NCI-H524 (cell line): Measurements from ENCODE around the gene SNRPA.

ENCODE experiments used
- DNase-seq, 2 experiments: peaks; one replicate each; lab custom pipeline; 2025; lab: John Stamatoyannopoulos, UW

SNRPA gene

GRCh38 chr19:40750874-40751537 is at the start of gene SNRPA:
Gene SNRPA (plus strand): TSS chr19:40751203. CDS start chr19:40751409, 206 bp downstream.
- peak; percentile 99 for DNase-seq

DNA sequence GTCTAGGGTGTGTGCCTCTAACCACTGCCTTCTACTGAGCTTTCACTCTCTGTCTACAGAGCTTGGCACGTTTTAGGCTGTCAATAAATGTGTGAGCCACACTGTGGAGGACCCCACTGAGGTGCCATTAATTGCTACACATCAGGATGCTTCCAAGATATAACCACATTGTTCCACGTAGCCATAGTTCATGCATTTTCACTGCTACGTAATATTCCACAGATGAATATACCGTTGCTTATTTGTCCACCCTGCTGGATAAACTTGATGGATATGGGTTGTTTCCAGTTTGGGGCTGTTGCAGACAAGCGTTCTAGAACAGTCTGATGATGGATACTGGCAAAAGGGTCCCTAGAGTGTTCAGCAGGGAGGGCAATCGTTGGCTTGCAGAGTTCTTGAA is 49.2 kb upstream of the SNRPA start:
- no peak for DNase-seq

- DNase-seq: peak in 1 of 2 experiments; percentile 67
These were observed 48.5 kb upstream of the SNRPA start for GRCh38 chr19:40702337-40703012.

GRCh38 chr19:40703029-40703755 is 47.8 kb upstream of the SNRPA start:
- no peak for DNase-seq

DNA sequence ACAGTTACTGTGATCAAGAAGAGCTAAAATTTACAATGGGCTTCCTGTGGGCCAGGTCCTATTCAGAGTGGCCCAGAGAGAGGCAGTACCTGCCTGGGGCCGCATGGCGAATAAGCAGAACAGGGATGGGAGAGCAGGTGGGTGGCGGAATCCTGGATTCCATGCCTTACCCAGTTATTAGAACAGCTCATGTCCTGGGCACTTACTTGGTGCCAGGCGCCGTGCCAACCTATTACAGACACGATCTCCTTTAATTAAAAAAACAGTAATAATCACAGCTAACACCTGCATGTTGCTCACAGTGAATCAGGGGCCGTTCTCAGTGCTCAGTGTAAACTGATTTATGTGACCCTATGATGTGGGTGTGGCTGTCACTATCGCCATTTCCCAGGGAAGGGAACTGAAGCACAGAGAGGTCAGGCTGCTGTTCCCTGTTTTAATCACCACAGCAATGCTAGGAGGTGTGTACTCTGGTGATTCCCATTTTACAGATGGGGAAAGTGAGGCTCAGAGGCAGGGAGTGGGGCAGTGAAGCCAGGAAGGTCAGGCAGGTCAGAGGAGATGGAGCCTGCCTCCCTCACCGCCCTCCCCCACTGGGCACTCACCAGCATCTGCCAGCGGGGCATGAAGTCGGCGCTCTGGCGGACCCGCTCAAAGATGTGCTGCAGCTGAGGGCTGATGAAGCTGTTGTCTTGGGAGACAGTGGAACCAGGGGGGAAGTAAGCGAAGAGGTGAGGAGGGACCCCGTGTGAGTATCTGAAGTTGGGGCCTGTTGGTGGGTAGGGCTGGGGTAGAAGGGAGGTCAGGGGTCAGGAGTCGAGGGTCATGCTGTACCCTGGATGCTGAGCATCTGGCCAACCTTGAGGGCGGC is 46.3 kb upstream of the SNRPA start:
- no peak for DNase-seq

GRCh38 chr19:40705362-40705651 is 45.7 kb upstream of the SNRPA start:
- DNase-seq: no peak

DNA sequence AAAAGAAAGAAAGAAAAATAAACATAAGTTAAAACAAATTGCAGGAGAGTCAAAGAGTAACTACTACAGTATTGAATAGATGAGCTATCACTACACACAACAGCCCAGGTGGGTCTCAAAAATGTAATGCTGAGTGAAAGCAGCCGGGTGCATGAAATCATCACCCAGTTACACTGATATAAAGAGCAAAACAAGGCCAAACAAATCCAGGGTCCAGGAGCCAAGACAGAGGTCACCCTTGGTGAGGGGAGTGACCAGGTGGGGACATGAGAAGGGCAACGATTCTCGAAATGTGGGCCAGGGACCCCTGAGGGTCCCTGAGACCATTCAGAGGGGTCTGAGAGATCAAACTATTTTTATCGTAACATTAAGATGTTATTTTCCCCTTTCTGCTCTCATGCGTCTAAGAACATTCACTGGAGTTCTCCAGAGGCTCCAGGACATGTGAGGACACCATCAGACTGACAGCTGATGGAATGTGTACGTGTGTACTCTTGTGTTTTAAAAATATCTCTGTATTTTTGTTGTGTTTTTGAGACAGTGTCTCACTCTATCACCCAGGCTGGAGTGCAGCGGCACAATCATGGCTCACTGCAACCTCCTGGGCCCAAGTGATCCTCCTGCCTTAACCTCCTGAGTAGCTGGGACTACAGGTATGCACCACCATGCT is 44.9 kb upstream of the SNRPA start:
- DNase-seq: no peak

DNA sequence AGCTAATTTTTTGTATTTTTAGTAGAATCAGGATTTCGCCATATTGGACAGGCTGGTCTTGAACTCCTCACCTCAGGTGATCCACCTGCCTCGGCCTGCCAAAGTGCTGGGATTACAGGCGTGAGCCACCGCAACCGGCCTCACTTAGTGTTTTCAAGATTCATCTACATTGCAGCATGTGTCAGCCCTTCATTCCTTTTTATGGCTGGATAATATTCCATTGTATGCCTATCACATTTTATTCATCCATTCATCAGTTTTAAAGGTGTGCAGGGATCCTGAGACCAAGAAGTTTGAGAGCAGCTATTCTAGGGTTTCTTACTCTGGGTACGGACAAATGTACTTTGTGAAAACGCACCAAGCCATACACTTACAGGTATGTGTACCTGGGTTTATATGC is 43.4 kb upstream of the SNRPA start:
- no peak for DNase-seq

GRCh38 chr19:40709817-40710216 is 41.2 kb upstream of the SNRPA start:
- DNase-seq: no peak

DNA sequence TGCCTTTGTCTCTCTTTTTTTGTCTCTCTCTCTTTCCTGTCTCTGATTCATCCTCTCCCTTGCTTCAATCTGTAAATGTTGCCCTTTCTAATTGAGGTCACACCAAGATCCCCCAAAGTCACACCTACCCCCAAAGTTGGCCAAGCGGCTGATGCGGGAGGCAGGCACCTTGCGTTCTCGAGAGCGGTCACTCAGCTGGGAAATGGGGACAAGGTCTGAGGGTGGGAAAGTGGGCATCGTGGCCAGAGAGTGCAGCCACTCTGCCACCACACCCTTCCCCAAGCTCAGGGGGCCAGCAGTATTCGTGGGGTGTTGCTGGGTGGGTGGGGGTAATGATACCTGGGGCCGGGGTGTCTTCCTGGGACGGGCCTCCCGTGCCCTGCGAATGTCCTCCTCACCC is 37.1 kb upstream of the SNRPA start:
- DNase-seq: no peak

DNA sequence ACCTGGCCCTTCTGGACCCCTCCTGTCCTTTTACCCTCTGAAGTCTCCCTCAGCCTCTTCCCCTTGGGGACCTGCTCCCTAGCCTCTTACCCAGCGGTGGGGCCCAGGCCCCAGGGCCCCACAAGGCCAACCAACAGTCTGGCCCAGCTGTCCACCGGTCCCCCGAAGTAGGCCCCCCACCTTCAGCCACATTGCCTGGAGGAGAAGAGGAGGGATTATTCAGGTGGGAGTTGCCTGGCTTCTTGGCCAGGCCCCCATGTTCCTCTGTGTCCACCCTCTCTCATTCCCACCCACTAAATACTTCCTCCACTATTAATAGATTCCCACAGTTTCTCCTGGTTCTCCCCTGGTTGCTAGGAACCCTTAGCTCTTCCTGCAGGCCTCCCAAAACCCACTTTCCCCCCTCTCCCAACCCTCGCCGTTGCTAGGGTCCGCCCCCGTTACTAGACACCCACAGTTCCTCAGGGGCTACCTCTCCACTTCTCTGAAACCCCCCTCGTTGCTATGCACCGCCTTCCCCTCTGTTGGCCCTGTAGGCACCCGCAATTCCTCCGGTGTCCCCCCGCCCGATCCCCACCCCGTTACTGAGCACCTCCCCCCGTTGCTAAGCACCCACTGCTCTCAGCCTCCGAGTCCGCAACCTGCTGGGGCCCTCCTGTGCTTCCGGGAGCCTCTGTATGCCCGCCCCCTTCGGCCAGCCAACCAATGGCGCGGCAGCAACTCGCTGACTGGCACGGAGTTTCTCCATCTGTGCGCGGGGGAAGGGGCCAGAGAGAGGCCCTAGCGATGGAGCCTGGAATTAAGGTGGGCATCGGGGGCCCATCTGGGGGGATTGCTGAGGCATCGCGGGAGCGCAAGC is 36.3 kb upstream of the SNRPA start:
- peak; percentile 94 to 97 for DNase-seq

GRCh38 chr19:40716031-40716481 is 34.9 kb upstream of the SNRPA start:
- no peak for DNase-seq

- peak; percentile 97 to 99 for DNase-seq
These were observed 34.3 kb upstream of the SNRPA start, which contains the start of the genes COQ8B and ITPKC for GRCh38 chr19:40716482-40717324. Gene COQ8B (minus strand): TSS chr19:40716886. CDS start chr19:40714632, 2,254 bp downstream. Gene ITPKC (plus strand): TSS chr19:40717112. CDS start chr19:40717136, 24 bp downstream.

DNA sequence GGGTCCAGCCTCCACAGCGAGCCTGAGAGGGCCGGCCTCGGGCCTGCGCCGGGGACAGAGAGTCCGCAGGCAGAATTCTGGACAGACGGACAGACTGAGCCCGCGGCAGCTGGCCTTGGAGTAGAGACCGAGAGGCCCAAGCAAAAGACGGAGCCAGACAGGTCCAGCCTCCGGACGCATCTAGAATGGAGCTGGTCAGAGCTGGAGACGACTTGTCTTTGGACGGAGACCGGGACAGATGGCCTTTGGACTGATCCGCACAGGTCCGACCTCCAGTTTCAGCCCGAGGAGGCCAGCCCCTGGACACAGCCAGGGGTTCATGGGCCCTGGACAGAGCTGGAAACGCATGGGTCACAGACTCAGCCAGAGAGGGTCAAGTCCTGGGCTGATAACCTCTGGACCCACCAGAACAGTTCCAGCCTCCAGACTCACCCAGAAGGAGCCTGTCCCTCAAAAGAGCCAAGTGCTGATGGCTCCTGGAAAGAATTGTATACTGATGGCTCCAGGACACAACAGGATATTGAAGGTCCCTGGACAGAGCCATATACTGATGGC is 33.6 kb upstream of the SNRPA start:
- DNase-seq: no peak

GRCh38 chr19:40717880-40718773 is 32.9 kb upstream of the SNRPA start:
- DNase-seq: peak; percentile 30 to 45

DNA sequence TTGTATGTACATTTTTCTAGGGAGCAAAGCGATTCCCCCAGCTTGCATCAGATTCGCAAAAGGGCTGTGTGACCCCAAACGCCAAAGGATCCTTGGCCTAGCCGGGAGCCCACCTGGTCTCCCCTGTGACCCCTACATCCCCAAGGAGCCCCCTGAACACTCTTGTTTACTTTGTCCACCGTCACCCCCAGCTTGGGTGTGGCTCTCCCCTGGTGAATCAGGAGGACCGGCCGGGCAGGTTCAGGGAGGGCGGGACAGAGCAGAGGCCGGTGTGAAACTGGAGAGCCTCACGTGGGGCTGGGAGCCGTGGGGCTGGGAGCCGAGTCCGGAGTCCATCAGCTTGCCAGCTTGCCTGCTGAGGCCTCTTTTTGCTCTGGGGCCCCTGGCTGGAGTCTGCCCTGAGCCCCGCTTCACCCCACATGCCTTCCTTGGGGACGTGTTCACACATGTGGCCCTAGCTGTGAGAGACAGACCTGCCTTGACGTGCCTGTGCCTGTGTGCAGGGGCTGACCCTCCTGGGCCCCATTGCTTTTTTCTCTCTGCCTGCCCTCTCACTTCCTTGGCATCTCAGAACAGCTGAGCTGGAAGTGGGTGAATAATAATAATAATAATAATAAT is 32.1 kb upstream of the SNRPA start:
- DNase-seq: peak; percentile 13 to 25

DNA sequence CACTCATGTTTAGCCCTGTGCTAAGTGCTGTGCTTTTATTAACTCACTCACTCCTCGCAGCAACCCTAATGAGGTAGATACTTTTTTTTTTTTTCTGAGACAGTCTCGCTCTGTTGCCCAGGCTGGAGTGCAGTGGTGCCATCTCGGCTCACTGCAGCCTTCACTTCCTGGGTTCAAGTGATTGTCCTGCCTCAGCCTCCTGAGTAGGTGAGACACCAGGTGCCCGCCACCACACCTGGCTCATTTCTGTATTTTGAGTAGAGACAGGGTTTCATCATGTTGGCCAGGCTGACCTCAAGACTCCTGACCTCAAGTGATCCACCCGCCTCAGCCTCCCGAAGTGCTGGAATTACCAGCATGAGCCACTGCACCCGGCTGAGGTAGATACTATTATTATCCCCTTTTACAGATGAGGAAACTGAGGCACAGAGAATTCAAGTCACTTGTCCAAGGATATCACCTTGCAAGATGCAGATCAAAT is 31.5 kb upstream of the SNRPA start:
- DNase-seq: no peak

DNA sequence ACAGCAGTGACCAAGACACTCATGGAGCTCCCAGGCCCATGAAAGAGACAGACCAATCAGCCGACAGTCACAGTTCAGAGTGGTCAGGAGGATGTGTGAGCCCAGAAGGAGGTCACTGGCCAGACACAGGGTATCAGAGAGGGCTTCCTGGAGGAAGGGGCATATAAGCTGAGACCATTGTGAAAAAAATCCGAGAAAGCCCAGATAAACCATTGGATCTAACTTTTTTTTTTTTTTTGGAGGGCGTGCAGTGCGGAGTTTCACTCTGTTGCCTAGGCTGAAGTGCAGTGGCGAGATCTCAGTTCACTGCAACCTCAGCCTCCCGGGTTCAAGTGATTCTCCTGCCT is 29.9 kb upstream of the SNRPA start:
- DNase-seq: no peak
